GM15510 (cell line): Measurements from ENCODE around the gene ROBO3.

Experiments used
- POLR2A ChIP-seq: IDR thresholded peaks from 3 replicates; pipeline ENCODE4 v1.6.1; 2011; ENCODE audit warnings: borderline replicate concordance; ENCODE audit not compliant: insufficient read length; ENCODE audit errors: extremely low read depth

Gene ROBO3, protein sequence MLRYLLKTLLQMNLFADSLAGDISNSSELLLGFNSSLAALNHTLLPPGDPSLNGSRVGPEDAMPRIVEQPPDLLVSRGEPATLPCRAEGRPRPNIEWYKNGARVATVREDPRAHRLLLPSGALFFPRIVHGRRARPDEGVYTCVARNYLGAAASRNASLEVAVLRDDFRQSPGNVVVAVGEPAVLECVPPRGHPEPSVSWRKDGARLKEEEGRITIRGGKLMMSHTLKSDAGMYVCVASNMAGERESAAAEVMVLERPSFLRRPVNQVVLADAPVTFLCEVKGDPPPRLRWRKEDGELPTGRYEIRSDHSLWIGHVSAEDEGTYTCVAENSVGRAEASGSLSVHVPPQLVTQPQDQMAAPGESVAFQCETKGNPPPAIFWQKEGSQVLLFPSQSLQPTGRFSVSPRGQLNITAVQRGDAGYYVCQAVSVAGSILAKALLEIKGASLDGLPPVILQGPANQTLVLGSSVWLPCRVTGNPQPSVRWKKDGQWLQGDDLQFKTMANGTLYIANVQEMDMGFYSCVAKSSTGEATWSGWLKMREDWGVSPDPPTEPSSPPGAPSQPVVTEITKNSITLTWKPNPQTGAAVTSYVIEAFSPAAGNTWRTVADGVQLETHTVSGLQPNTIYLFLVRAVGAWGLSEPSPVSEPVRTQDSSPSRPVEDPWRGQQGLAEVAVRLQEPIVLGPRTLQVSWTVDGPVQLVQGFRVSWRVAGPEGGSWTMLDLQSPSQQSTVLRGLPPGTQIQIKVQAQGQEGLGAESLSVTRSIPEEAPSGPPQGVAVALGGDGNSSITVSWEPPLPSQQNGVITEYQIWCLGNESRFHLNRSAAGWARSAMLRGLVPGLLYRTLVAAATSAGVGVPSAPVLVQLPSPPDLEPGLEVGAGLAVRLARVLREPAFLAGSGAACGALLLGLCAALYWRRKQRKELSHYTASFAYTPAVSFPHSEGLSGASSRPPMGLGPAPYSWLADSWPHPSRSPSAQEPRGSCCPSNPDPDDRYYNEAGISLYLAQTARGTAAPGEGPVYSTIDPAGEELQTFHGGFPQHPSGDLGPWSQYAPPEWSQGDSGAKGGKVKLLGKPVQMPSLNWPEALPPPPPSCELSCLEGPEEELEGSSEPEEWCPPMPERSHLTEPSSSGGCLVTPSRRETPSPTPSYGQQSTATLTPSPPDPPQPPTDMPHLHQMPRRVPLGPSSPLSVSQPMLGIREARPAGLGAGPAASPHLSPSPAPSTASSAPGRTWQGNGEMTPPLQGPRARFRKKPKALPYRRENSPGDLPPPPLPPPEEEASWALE (N-terminal part only)

DNA sequence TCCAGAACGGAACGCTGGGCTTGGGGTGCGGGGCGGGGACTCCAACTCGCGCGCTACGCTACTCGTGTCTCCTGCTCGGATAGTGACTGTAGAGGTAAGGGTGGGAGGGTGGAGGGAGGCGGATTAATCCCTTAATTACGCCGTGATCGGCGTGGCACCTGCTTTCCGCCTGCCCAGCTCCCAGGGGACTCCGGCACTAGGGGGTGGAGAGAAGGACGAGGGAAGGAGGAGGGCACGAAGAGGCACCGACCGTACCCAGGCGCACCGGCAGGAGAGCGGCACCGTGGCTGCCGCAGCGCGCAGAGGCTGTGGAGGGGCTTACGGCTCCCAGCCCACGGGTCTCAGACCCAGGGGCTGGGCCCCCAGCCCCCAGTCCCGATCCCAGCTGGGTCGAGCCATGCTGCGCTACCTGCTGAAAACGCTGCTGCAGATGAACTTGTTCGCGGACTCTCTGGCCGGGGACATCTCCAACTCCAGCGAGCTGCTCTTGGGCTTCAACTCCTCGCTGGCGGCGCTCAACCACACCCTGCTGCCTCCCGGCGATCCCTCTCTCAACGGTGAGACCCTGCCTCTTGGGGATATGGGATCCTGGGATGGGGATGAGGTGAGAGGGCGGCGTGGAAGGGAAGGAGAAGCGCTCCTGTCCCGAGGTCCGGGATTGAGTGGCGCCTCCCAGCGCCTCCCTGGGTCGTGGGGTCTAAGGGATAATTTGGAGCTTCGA is at the start of gene ROBO3:
TSS of gene ROBO3 (plus strand) at position 252 of the 721 bp plus-strand sequence. CDS start at position 398, 146 bp downstream.
- TF ChIP-seq POLR2A, result no peak

DNA sequence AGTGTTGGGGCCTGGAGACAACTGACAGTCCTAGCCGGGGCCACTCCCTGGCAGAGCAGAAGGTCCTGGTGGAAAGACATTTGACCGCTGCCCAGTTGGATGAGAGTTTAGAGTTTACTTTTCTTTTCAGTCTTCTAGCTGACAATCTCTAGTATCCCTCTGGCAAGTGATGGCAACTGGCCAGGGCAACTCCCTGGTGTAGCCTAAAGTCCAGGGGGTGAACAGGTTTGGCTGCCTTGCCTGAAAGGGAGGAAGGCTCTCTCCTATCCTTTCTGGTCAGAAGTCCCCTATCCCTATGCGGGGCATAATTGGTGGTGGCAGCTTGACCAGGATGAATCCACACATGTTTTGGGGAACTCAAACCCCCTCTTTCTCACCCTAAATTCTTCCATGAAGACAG is 48.2 kb upstream of the ROBO3 start:
- no peak for TF ChIP-seq POLR2A

DNA sequence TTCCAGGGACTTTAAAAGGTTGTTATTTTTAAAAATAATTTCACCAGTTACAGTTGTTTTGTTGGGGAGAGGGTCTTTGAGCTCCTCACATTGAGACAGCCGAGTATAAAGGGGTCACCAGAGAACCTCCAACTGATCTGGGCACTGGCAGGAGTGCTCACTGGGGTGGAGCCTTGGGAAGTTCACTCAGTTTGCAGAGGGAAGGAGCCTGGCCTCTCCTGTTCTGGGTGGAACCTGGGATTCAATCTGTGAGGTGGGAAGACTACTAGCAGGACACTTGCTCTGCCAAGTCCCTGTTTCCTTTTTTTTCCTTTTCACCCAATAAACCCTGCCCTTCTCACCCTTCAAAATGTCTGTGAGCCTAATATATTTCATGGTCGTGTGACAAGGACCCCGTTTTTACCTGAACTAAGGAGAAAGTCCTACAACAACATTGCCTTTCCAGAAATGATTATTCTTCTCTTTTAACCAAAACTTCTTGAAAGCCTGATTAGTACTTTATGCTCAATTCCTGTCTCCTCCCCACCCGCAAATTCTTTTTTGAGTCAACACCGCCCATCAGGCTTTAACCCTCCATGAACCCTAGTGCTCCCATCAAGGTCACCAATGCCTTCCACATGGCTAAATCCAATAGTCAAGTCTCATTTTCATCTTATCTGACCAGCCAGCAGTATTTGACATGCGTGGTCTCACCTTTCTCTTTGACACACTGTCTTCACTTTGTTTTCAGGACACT is 43.1 kb upstream of the ROBO3 start:
- TF ChIP-seq POLR2A, result no peak

DNA sequence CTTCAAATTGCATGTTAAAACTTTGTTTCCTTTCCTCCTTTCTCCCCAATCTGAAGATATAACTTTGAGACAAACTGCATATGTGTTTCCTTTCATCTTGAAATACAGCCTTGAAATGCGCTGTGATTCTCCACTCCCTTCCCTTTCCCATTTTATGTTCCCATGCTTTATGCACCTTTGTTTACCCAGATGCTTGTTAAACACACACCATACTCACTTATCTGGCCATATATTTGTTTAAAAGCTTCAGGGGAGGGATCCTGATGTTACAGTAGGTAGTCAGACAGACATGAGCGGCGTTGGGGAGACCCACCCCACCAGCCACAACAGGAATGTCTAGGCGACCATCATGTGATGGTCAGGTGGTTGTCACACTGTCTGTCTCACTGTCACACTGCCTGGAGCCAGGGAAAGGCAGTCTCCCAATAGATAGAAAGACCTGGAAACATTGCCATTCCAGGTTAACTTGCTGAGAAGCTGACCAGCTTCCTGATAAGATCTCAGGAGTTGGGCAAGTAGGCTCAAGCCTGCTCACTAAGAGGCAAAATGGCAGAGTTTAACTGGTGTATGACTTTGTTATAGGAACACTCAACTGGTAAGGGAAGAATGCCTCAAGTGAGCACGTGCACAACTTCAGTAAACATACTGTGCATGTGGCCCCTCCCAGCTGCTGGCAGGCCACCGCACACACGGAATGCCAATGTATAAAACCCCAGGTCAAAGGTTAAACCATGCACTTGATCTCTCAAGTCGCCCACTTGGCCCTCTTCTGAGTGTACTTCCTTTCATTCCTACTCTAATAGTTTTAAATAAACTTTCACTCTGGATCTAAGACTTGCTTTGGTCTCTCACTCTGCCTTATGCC is 41.5 kb upstream of the ROBO3 start:
- TF ChIP-seq POLR2A, result no peak

DNA sequence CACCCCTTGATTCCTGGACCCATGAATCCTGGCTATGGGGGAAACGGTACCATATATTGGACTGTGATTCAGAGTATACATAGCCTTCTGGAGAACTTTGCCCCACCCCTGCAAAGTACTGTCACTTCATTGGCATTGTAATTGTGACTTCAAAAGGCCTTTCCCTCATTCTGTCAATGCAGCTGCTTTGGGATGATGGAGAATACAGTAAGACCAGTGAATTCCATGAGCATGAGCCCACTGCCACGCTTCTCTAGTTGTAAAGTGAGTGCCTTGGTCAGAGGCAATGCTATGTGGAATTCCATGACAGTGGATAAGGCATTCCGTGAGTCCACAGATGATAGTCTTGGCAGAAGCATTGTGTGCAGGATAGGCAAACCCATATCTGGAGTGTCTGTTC is 39.4 kb upstream of the ROBO3 start:
- no peak for TF ChIP-seq POLR2A

DNA sequence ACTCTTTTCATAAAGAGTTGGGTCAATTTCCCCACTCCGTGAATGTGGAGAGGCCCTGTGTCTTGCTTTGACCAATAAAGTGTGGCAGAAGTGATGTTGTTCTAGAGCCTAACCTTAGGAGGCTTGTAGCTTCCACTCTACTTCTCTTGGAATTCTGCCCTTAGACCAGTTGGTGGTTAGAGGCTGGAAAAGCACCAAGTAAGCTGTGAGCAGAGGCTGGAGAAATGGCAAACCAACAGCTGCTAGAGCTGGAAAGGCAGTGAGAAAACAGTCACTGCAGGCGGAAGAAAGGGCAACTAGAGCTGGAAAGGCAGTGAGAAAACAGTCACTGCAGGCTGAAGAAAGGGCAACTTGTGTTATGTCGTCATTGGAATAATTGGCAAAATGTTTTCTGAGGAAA is 35.2 kb upstream of the ROBO3 start:
- TF ChIP-seq POLR2A, result no peak

DNA sequence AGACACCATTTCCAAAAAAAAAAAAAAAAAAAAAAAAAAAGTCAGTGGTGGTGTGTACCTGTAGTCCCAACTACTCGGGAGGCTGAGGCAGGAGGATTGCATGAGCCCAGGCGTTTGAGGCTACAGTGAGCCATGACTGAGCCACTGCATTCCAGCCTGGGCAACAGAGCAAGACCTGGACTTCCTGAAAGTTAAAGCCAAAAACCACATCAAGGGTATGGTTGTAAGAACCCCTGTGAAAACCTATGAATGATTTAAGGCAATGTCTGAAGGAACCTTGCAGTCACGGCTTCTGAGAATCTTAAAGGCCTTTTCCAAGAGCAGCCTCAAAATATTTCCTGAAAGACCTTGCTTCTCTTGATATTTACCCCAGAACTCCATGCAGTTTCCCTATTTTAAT is 34.5 kb upstream of the ROBO3 start:
- no peak for TF ChIP-seq POLR2A

DNA sequence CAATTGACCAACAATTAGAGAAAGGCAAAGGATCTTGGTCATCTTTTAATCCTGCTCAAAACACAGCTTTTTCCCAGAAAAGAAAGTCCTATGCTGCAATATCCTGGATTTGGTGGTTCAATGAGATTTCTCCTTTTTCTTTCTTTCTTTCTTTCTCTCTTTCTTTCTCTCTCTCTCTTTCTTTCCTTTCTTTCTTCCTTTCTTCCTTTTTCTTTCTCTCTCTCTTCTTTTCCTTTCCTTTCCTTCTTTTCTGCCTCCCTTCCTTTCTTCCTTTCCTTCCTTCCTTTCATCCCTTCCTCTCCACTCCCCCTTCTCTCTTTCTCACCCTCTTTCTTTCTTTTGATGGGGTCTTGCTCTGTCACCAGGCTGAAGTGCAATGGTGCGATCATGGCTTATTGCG is 33.3 kb upstream of the ROBO3 start:
- TF ChIP-seq POLR2A, result no peak

DNA sequence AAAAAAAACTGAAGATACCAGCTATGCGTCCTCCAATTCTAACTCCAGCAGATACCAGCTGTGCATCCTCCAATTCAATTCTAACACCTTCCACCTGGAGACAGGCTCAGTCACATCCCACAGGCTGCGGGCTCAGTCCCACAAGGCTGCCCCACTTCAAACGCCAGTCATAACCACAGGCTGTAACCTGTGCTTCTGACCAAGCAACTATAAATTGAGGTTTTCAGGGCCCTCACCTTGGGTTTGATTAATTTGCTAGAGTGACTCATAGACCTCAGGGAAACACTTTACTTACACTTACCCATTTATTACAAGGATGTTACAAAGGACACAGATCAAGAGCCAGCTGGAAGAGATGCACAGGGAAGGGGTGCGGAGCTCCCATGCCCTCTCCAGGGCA is 32.7 kb upstream of the ROBO3 start:
- TF ChIP-seq POLR2A, result no peak

DNA sequence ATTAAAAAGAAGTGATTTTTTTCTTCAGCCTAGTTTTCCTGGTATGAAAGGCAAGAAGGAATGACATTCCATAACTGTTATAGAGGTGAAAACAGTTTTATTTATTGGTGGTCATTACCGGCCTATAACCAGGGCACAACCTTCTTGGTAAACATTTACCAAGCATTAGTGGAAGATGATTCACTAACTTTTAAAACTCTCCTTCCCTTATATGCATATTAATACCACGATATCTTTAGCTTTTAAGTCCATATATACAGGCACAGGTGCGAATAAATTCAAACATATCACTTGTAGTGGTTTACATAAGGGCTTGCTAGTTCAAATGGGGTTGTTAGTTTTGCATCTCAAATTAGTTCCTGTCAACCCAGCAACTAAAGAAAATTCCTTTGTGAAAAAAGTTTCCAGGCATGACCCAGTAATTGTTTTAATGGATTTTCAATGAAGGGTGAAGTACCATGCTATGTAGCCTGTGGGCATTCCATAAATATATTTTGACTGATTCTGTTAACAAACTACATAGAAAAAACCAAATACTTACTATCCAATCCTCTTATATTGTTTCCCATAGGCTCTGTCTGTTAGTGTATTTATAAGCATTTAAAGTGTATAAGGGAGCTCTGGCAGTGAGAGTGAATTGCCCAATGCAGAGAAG is 30.6 kb upstream of the ROBO3 start:
- no peak for TF ChIP-seq POLR2A

DNA sequence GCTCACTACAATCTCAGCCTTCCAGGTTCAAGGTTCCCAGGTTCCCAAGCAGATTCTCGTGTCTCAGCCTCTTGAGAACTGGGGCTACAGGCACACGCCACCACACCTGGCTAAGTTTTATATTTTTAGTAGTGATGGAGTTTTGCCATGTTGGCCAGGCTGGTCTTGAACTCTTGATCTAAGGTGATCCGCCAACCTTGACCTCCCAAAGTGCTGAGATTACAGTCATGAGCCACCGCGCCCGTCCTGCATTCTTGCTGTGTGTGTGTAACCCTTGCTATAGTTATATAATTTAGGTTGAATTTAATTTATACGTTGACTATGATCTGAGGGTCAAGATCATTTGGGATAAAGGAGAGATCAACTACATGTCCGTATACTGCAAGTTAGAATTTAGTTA is 29.3 kb upstream of the ROBO3 start:
- TF ChIP-seq POLR2A, result no peak

DNA sequence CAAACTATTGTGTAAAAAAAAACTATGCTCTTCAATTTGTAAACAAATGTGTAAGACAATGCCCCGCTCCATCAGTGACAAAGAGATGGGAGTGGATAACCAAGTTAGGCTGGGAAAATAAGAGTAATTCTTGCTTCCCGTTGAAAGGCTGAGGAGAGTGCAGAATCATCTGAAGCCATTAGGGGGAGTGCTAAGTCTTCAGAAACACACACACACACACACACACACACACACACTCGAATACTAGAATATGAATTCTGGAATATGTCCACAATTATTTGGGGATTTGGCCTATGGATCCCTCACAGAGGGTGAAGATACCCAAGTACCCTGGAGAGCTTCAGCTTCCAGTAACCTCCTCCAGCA is 27.8 kb upstream of the ROBO3 start:
- TF ChIP-seq POLR2A, result no peak
